Erythroblast (primary cell): ENCODE measurements around the gene HEY2.

Experiments used
- GATA1 ChIP-seq: IDR thresholded peaks from 2 replicates; pipeline ENCODE4 v1.6.1; 2011; ENCODE audit warnings: low read depth, mild to moderate bottlenecking, control low read depth, low read length, moderate library complexity
- POLR2A ChIP-seq: IDR thresholded peaks from 2 replicates; pipeline ENCODE4 v1.6.1; 2011; ENCODE audit warnings: mild to moderate bottlenecking, low read length

DNA sequence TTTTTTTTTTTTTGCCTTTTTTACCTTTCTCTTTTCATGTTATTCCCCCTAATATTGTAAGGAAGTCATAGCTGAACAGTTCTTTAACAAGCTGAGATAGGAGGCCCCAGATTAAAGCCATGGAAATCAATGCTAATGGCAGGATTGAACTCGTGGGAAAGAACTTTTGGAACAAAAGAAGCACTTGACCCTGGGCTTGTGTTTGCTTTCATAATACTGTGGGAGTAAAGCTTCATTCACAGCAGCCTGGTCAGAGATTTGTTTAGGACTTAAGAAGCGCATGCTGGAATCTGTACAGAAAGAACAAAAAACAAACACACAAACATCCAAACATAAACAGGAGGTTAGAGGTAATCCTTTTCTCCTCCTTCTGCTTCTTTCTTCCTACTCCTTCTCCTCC lies 5.1 kb downstream of the HEY2 start:
- TF ChIP-seq POLR2A (no peak), GATA1 (no peak)
